BE2C (cell line): Measurements from ENCODE around the gene GP9.

Experiments
- DNase-seq: peaks from one replicate; pipeline ENCODE4 v3.0.0-alpha.2; 2020
- H3K27me3 ChIP-seq: fragments of 250-450 bp; sonication (Bioruptor Pico); 2 replicates; pipeline ENCODE4 v1.5.1; 2020; ENCODE audit warnings: mild to moderate bottlenecking
- H3K36me3 ChIP-seq: fragments of 250-450 bp; sonication (Bioruptor Pico); 2 replicates; pipeline ENCODE4 v1.5.1; 2020; ENCODE audit warnings: mild to moderate bottlenecking
- H3K4me1 ChIP-seq: fragments of 250-450 bp; sonication (Bioruptor Pico); 2 replicates; pipeline ENCODE4 v1.5.1; 2020
- H3K4me3 ChIP-seq: 2 replicates; pipeline ENCODE4 v1.5.1; 2011; ENCODE audit warnings: low read depth, low read length
- H3K9me3 ChIP-seq: fragments of 250-450 bp; sonication (Bioruptor Pico); 2 replicates; pipeline ENCODE4 v1.5.1; 2020
- CTCF ChIP-seq: IDR thresholded peaks from 2 replicates; pipeline ENCODE4 v1.5.1; 2012; ENCODE audit warnings: mild to moderate bottlenecking, low read depth, low read length

Gene GP9

GRCh38 chr3:129031476-129032215 lies 28.9 kb upstream of the GP9 start:
- no peaks in the 10 kb centered on the region for H3K27me3 ChIP-seq
- peaks cover 1% of the 10 kb centered on the region for H3K4me1 ChIP-seq
- TF ChIP-seq CTCF = no peak
- no peak overlapping the region for H3K4me3 ChIP-seq
- DNase-seq = no peak
- no peaks in the 10 kb centered on the region for H3K36me3 ChIP-seq
- no peaks in the 10 kb centered on the region for H3K9me3 ChIP-seq

- no peak for DNase-seq
- Histone ChIP-seq H3K9me3 (no peaks in the 10 kb centered on the region), H3K4me3 (no peak overlapping the region), H3K27me3 (no peaks in the 10 kb centered on the region), H3K4me1 (no peaks in the 10 kb centered on the region; the same call in 1 of the 2 replicates), H3K36me3 (no peaks in the 10 kb centered on the region)
- TF ChIP-seq CTCF = no peak
Observed at GRCh38 chr3:129032716-129033115, 27.9 kb upstream of the GP9 start.

- Histone ChIP-seq H3K9me3 (no peaks in the 10 kb centered on the region), H3K4me3 (no peak overlapping the region), H3K4me1 (no peaks in the 10 kb centered on the region; the same call in 1 of the 2 replicates), H3K27me3 (no peaks in the 10 kb centered on the region), H3K36me3 (no peaks in the 10 kb centered on the region)
- no peak for DNase-seq
- no peak for TF ChIP-seq CTCF
Observed at GRCh38 chr3:129033151-129033550, 27.4 kb upstream of the GP9 start.

GRCh38 chr3:129033633-129034321 lies 26.8 kb upstream of the GP9 start:
- no peak for TF ChIP-seq CTCF
- no peak for DNase-seq
- Histone ChIP-seq H3K27me3 (no peaks in the 10 kb centered on the region), H3K36me3 (no peaks in the 10 kb centered on the region), H3K4me1 (peaks cover 3% of the 10 kb centered on the region), H3K4me3 (no peak overlapping the region), H3K9me3 (no peaks in the 10 kb centered on the region)

- Histone ChIP-seq H3K4me3 (no peak overlapping the region), H3K36me3 (no peaks in the 10 kb centered on the region), H3K27me3 (no peaks in the 10 kb centered on the region), H3K4me1 (peaks cover 12% of the 10 kb centered on the region), H3K9me3 (no peaks in the 10 kb centered on the region)
- TF ChIP-seq CTCF = no peak
- DNase-seq = peak; percentile 38
Observed at GRCh38 chr3:129034642-129035041, 25.9 kb upstream of the GP9 start.
